ENCODE measurements around the gene GIMD1.
"Not testable (repeated sequence)": the region's sequence is repeated elsewhere in the genome, so short reads cannot be mapped to it uniquely, and the experiment has no call there.

Gene GIMD1

GRCh38 chr4:106344647-106344970 lies 24.0 kb downstream of the GIMD1 start:
- DNase-seq = no peak

GRCh38 chr4:106343865-106344646 lies 24.5 kb downstream of the GIMD1 start:
- no peak for DNase-seq

DNA sequence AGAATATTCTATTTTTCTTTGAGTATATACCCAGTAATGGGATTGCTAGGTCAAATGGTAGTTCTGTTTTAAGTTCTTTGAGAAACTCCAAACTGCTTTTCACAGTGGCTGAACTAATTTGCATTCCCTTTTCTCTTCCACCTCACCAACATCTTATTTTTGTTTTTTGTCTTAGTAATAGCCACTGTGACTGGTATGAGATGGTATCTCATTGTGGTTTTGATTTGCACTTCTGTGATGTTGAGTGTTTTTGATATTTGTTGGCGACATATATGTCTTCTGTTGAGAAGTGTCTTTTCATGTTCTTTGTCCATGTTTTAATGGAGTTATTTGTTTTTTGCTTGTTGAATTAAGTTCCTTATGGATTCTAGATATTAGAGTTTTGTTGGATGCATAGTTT lies 27.8 kb downstream of the GIMD1 start:
- DNase-seq = no peak

DNA sequence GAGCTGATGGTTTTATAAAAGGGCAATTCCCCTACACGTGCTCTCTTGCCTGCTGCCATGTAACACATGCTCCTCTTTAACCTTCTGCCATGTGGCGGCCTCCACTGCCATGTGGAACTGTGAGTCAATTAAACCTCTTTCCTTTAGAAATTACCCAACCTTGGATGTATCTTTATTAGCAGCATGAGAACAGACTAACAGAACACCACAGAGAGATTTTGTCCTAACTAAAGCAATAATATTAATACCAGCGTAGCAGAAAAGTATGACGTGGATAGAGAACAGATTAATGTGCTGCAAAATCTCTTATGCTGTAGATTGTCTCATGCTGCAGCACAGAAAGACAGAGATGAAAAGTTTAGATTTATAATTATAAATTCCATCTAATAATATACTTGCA lies 29.1 kb downstream of the GIMD1 start:
- DNase-seq = no peak

- DNase-seq = no peak
Measured at GRCh38 chr4:106338671-106339070, 29.9 kb downstream of the GIMD1 start.

DNA sequence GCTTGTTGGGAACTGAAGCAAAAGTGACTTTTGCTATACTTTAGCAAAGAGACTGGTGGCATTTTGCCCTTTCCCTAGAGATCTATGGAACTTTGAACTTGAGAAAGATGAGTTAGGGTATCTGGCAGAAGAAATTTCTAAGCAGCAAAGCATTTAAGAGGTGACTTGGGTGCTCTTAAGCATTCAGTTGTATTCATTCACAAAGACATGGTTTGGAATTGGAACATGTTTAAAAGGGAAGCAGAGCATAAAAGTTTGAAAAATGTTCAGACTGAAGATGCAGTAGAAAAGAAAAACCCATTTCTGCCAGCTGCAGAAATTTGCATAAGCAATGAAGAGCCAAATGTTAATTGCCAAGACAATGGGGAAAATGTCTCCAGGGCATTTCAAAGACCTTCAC lies 30.7 kb downstream of the GIMD1 start:
- no peak for DNase-seq

DNA sequence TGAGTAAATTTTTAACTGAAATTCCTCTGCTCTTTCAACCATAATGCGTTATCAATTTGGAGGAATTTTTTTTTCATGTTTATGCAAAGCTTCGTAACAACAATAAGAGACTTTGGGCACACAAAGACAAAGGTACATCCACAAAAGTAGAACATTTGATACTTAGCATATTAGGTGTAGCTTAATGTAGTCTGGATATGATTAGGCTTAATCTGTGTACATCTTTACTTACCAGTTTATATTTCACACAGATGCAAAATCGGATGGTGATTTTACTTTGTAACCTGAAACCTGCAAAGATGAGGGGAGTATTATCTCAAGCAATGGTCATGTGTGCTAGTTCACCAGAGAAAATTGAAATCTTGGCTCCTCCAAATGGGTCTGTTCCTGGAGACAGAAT lies 32.0 kb downstream of the GIMD1 start:
- DNase-seq = no peak

GRCh38 chr4:106334741-106335470 lies 33.7 kb downstream of the GIMD1 start:
- no peak for DNase-seq

DNA sequence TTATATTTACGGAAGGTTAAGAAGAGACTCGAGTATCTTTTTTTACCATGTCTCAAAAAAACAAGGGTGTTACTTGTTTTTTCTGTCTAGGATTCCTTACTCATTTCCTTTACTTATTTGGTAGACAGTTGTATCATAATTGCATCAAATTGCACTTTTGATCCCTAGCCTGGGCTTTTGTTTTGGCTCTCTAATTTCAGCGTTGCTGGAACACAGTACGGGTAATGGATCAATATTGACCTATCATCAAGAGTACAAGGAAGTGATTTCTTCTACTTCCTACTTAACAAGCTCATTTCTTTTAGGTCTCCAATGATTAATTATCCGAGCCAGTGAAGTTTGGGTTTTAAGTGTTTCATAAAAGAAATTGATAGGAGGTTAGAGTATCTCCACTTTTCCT lies 35.4 kb downstream of the GIMD1 start:
- no peak for DNase-seq

- no peak for DNase-seq
Measured at GRCh38 chr4:106329041-106329618, 39.4 kb downstream of the GIMD1 start.

- DNase-seq = no peak
Measured at GRCh38 chr4:106325800-106326199, 42.8 kb downstream of the GIMD1 start.

DNA sequence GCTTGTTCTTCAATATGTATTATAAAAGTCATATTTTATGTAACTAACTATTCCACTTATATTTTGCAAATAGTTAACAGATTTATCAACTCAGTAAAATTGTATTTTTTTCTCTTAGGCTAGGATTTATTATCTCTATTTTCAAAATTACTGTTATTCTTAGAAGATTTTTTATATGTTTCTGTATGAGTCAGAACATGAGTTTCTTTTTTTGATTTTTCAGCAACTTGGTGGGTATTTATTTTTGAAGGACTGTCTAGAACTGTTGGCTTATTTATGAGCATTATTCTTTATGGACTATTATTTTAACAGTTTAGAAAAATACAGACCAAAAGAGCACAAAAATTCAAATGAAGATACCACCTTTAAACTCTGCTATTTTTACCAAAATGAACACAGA lies 45.5 kb downstream of the GIMD1 start:
- DNase-seq = no peak

DNA sequence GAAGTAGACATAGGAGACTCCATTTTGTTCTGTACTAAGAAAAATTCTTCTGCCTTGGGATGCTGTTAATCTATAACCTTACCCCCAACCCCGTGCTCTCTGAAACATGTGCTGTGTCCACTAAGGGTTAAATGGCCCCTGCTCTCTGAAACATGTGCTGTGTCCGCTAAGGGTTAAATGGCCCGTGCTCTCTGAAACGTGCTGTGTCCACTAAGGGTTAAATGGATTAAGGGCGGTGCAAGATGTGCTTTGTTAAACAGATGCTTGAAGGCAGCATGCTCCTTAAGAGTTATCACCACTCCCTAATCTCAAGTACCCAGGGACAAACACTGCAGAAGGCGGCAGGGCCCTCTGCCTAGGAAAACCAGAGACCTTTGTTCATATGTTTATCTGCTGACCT lies 46.8 kb downstream of the GIMD1 start:
- not testable (repeated sequence) for DNase-seq

GRCh38 chr4:106321168-106321567 lies 47.4 kb downstream of the GIMD1 start:
- not testable (repeated sequence) for DNase-seq

DNA sequence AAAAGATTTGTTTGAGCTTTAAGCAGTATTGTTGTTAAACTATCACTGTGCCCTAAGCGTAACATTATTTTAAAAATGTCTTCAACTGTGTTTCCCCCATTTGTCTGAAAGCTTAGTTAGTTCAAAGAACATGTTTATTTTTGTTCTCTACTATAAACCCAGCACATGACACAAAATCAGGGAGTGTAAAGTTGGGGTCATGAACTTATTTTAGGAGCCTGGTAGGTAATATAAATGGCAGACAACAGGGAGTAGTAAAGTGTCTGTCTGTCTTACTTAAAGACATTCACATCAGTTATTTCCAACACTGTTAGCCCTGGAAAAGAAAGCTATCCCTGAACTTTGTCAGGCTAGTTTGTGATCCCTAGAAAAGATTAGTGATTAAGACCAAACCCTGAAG lies 48.3 kb downstream of the GIMD1 start:
- DNase-seq = no peak

- no peak for DNase-seq
Measured at GRCh38 chr4:106318511-106318910, 50.1 kb downstream of the GIMD1 start.

- DNase-seq = no peak
Measured at GRCh38 chr4:106317815-106318214, 50.8 kb downstream of the GIMD1 start.

DNA sequence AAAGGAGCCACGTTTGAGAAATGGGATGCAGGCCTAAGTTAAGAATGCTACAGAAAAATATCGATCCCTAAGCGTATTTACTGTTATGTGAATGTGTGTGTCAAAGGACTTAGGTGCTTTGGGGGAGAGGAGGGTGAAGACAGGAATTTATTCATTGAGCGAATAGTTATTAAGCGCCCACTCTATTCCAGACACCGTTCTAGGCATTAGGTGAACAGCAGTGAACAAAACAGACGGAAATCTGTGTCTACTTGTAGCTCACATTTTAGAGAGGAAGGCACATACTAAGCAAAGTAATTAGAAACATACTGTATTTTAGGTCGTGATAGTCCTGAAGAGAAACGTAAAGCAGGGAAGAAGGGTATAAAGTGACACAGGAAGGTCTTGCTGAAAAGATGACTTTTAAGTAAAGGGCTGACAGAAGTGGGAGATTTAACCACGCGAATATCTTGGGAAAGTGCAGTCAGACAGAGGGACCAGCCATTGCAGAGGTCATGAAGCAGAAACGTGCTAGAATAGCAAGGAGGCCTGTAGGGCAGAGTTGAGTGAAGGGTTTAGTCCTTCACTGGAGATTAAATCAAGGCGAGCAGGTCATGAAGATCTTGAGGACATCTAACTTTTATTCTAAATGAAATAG lies 51.7 kb downstream of the GIMD1 start:
- DNase-seq = no peak

DNA sequence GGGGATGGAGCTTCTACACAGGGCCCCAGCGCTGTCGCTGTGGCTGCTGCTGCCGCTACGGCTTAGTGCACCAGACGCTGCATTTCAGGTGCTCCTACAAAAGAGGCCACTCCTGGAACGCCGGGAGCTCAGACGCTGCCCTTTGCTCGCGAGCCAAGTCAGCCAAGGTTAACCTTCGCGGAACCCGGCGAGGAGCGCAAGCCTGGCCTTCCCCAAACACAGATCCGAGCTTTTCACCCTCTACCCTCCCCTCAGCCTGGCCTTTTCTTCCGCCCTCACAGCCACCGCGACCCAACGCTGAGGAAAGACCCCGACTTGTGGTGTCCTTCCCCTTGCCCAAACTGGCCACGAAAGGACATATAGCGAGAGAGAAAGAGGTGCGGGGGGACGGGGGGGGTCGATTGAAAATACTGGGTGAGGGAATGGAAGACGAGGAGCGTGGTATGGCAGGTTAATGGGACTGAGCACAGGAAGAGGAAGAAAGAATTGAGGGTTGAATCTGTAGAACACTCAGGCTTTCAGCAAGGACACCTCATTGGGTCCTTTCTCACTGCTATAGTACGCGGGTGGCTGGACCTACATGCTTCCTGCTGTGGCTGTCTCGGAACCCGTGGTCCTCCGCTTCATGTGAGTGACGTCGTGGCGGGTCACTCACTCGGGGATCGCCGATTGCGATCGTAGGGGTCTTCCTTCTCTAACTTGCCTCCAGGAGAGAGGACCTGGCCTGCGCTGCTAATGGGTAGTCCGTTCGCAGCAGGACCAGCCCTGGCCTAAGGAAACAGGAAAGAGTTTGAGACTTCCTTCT lies 52.4 kb downstream of the GIMD1 start, which contains the start of the genes AIMP1 and TBCK:
Gene AIMP1, plus strand, starts transcription at position 583 of the 805 bp plus-strand sequence. CDS start 8,460 bp downstream, outside the sequence.
Gene TBCK, minus strand, starts transcription at position 242 of the 805 bp plus-strand sequence. CDS start 7,249 bp downstream, outside the sequence.
- DNase-seq = peak; percentile 87

GRCh38 chr4:106315476-106315967 lies 53.1 kb downstream of the GIMD1 start:
- DNase-seq = peak; percentile 56

DNA sequence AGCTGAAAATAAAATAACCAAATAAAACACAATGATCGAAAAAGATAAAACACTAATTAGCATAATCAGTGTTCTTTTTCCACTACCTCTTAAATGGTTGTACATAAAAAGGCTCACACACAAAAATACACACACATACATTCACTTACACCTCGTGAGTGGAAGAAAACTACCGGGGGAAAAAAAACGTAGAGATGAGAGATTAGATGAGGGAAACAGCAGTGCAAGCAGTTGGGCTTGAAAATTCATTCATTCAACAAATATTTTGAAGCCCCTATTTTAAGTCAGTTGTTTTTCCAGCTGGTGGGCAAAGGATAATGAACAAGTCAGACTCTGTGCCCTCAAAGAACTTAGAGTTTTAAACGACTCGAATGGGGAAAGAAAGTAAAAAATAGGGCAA lies 53.6 kb downstream of the GIMD1 start:
- DNase-seq = no peak

GRCh38 chr4:106312997-106313522 lies 55.5 kb downstream of the GIMD1 start:
- no peak for DNase-seq

Measured in activated naive CD4-positive, alpha-beta T cell treated with anti-CD3 and anti-CD28 coated beads, Interleukin-2, amount 50 U/mL, for 16 hours (primary cell).